ENCODE data around the gene CDK2AP2. TPM values are rescaled to one million over a fixed set of nuclear protein-coding genes. Genes with fewer than 3 reads are reported as not detected.

The CDK2AP2 gene
- total and polyA plus RNA-seq, 10 of the 15 experiments (the other 5 are each of a cell fraction or from before 2014, with no cell fraction given): 8.0 to 177 (median 40.9) TPM

DNA sequence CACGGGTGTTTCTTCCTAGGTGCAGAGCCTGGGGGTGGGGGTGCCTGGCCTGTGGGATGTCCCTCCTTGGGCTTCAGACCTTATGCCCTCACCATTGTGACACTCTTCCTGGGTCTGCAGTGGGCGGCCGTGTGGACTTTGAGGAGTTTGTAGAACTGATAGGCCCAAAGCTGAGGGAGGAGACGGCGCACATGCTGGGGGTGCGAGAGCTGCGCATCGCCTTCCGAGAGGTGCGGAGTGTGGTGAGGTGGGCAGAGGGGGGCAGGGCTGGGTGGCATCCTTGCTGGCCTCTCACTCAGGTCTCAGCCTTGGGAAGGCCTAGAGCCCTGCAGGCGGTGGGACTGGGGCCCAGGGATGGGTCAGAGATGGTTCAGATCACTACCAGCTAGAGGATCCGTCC is 50.5 kb downstream of the CDK2AP2 start:
- 83% methylated on average over 11 of the region's 12 CpGs for WGBS (ENCODE audit: insufficient coverage, insufficient replicate concordance, low lambda C conversion rate, missing lambda C conversion rate)
- H3K9ac ChIP-seq (ENCODE audit: control insufficient read depth, insufficient read depth, low read length): no peak overlapping the region
- ChIA-PET CTCF (interaction anchor here (1.5 kb wide), 1 partner anchor 11 kb away, joined by 4 read pairs; no protein-coding TSS in a partner anchor), SMC1A (ENCODE audit: uncharacterized antibody, unreplicated experiment) (interaction anchor here (2.2 kb wide), 1 partner anchor 11 kb away, joined by 7 read pairs; no protein-coding TSS in a partner anchor), POLR2A (interaction anchor here (1.3 kb wide), 1 partner anchor 10 kb away, joined by 3 read pairs; no protein-coding TSS in a partner anchor), RAD21 (ENCODE audit: unreplicated experiment) (no interaction called here)
- intact Hi-C loops (cut with micrococcal nuclease; ENCODE audit: unreplicated experiment): no loop called here
- no peaks in the 10 kb centered on the region for H3K9me3 ChIP-seq (replicated peaks; ENCODE audit: control insufficient read depth, insufficient read depth, low read length)
- in situ Hi-C loops (cut with MboI): no loop called here
- ATAC-seq: no peak
- H3K36me3 ChIP-seq (ENCODE audit: control insufficient read depth in 2 of 2, insufficient read depth in 2 of 2, low read length in 1 of 2): no peaks in the 10 kb centered on the region
- DNase-seq (ENCODE audit: low read depth, low spot score): no peak
- H2AFZ ChIP-seq (ENCODE audit: control insufficient read depth, low read depth, low read length): no peak overlapping the region
- H3K4me2 ChIP-seq (ENCODE audit: control insufficient read depth, insufficient read depth): no peak overlapping the region
- no TSS peak for BruUV-seq (replicated peaks)
- peaks cover 19% of the 10 kb centered on the region for H3K4me1 ChIP-seq (ENCODE audit: control insufficient read depth, insufficient read depth, low read length)
- FAIRE-seq: no peak
- TF ChIP-seq ZBED1 (IDR thresholded peaks at IDR 0.05; ENCODE audit: borderline replicate concordance) (no peak), IKZF1 (conservative IDR thresholded peaks at IDR 0.05) (no peak), DPF2 (IDR thresholded peaks at IDR 0.05) (no peak), TCF3 (IDR thresholded peaks at IDR 0.05; ENCODE audit: borderline replicate concordance, insufficient read depth, low read depth, low read length) (no peak), FOXK2 (IDR thresholded peaks at IDR 0.05) (no peak), BCL11A (IDR thresholded peaks at IDR 0.05; ENCODE audit: low read depth, low read length) (no peak), HCFC1 (IDR thresholded peaks at IDR 0.05; ENCODE audit: low read length) (no peak), EGR1 (IDR thresholded peaks at IDR 0.05; ENCODE audit: borderline replicate concordance in 1 of 2, low read depth in 2 of 2, low read length in 2 of 2) (no peak), RFX5 (IDR thresholded peaks at IDR 0.05; ENCODE audit: low read depth, low read length) (no peak), POLR2AphosphoS5 (IDR thresholded peaks at IDR 0.05; ENCODE audit: low read length) (no peak), BHLHE40 (IDR thresholded peaks at IDR 0.05; ENCODE audit: borderline replicate concordance in 1 of 2, low read depth in 2 of 2, low read length in 1 of 2) (no peak)
- TF ChIP-seq, protein P1, sequence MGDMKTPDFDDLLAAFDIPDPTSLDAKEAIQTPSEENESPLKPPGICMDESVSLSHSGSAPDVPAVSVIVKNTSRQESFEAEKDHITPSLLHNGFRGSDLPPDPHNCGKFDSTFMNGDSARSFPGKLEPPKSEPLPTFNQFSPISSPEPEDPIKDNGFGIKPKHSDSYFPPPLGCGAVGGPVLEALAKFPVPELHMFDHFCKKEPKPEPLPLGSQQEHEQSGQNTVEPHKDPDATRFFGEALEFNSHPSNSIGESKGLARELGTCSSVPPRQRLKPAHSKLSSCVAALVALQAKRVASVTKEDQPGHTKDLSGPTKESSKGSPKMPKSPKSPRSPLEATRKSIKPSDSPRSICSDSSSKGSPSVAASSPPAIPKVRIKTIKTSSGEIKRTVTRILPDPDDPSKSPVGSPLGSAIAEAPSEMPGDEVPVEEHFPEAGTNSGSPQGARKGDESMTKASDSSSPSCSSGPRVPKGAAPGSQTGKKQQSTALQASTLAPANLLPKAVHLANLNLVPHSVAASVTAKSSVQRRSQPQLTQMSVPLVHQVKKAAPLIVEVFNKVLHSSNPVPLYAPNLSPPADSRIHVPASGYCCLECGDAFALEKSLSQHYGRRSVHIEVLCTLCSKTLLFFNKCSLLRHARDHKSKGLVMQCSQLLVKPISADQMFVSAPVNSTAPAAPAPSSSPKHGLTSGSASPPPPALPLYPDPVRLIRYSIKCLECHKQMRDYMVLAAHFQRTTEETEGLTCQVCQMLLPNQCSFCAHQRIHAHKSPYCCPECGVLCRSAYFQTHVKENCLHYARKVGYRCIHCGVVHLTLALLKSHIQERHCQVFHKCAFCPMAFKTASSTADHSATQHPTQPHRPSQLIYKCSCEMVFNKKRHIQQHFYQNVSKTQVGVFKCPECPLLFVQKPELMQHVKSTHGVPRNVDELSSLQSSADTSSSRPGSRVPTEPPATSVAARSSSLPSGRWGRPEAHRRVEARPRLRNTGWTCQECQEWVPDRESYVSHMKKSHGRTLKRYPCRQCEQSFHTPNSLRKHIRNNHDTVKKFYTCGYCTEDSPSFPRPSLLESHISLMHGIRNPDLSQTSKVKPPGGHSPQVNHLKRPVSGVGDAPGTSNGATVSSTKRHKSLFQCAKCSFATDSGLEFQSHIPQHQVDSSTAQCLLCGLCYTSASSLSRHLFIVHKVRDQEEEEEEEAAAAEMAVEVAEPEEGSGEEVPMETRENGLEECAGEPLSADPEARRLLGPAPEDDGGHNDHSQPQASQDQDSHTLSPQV (IDR thresholded peaks at IDR 0.05): no peak
- TF ChIP-seq, protein P2, sequence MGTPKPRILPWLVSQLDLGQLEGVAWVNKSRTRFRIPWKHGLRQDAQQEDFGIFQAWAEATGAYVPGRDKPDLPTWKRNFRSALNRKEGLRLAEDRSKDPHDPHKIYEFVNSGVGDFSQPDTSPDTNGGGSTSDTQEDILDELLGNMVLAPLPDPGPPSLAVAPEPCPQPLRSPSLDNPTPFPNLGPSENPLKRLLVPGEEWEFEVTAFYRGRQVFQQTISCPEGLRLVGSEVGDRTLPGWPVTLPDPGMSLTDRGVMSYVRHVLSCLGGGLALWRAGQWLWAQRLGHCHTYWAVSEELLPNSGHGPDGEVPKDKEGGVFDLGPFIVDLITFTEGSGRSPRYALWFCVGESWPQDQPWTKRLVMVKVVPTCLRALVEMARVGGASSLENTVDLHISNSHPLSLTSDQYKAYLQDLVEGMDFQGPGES (IDR thresholded peaks at IDR 0.05): no peak
- no peaks in the 10 kb centered on the region for H4K20me1 ChIP-seq (ENCODE audit: control insufficient read depth, insufficient read depth)
- no peaks in the 10 kb centered on the region for H3K79me2 ChIP-seq (ENCODE audit: control insufficient read depth, insufficient read depth, low read length)
- H3K4me3 ChIP-seq: no peak overlapping the region
- H3K27ac ChIP-seq (ENCODE audit: control insufficient read depth, insufficient read depth): no peak overlapping the region
- no peaks in the 10 kb centered on the region for H3K27me3 ChIP-seq (replicated peaks in 1 of 2; ENCODE audit: control insufficient read depth in 2 of 2, insufficient read depth in 2 of 2, low read length in 1 of 2)

Data from GM12878 (cell line).